Measurements from ENCODE around the gene AFG3L2.

AFG3L2 gene

DNA sequence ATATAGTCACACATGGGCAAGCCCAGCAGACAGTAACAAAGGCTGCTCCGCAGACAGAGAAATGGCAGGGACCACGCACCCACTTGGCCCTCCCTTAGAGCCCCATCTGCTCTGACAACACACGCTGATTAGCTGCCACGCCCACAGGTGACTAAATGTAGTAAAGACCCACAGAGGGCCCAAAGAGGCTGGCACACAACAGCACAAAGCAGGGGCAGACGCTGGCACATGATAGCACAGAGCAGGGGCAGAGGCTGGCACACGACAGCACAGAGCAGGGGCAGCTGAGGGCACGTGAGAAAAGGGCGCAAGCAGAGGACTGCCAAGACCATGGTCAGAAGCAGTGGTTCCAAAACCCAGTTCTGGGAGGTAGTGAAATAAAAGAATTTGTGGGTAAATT lies 10.6 kb downstream of the AFG3L2 start:
- in situ Hi-C loops (cut with MboI; ENCODE audit: low sequenced_read_pairs) = no loop called here

DNA sequence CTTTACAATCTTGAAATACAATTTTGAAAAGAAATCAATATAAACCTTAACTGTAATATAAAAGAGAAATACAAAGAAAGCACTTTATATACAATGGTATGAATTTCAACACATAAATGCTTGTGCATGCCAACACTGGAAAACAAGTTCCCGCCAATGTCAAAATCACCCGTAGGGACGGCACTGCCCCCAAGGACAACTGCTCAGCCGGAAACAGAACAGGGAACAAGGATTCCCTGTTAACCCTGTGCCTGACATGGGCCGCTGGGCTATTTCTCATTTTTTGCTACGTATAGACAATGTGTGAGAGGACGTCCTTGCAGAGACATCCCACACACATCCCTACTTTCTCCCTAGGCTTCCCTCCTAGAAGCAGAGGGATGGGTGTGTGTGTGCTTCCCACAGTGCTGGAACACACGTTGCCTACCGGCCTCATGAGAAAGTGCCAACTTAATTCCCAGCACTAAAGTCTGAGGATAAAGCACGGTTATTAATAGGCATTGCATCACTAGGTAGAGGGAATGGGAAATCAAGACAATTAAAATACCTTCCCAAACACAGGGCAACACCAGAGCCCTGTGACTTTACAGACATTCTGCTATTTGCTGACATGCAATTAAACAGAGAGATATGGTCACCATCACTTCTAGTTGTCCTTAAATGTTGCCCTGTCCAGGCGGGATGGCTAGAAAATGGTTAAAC lies 14.4 kb downstream of the AFG3L2 start:
- in situ Hi-C loops (cut with MboI; ENCODE audit: low sequenced_read_pairs) = no loop called here

DNA sequence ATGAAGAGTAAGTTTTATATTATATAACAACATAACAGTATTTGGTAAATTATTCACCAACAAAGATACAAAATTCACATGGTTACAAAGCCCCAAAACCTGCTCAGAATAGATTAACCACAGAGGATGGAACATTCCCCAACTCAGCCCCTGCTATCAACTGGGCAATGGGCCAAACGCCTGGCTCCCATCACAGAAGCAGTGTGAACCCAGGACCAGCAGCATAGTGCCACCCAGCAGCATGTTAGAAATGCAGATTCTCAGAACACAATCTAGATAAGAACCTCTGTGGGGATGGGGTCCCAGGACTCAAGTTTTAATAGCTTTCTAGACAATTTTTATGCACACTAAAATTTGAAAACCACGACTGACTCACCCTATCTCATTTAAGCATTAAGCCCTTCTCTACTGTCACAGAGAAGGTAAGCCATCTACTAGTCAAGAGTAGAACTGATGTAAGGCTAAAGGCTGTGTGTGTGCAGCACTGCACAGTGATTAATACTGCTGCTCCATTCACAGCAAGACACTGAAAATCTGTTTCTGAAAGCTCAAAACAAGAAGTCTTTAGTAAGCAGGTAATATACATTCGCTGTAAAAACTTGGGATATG lies 15.2 kb downstream of the AFG3L2 start:
- in situ Hi-C loops (cut with MboI; ENCODE audit: low sequenced_read_pairs) = no loop called here

DNA sequence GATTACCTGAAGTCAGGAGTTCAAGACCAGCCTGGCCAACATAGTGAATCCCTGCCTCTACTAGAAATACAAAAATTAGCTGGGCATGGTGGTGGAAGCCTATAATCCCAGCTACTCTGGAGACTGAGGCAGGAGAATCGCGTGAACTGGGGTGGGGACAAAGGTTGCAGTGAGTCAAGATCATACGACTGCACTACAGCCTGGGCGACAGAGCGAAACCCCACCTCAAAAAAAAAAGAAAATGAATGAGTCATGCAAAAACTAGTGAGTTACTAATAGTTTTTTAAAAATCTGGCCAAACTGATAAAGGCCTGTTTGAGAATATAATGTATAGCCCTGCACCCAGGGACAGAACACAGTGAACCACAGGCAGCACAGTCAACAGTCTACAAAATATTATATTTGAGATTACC lies 17.5 kb downstream of the AFG3L2 start:
- in situ Hi-C loops (cut with MboI; ENCODE audit: low sequenced_read_pairs) = no loop called here

GRCh38 chr18:12352188-12352587 lies 24.8 kb downstream of the AFG3L2 start:
- in situ Hi-C loops (cut with MboI; ENCODE audit: low sequenced_read_pairs) = no loop called here

- in situ Hi-C loops (cut with MboI; ENCODE audit: low sequenced_read_pairs) = no loop called here
Measured at GRCh38 chr18:12347895-12348294, 29.1 kb downstream of the AFG3L2 start.

GRCh38 chr18:12346240-12346565 lies 30.8 kb downstream of the AFG3L2 start:
- in situ Hi-C loops (cut with MboI; ENCODE audit: low sequenced_read_pairs) = no loop called here

GRCh38 chr18:12345491-12346239 lies 31.4 kb downstream of the AFG3L2 start:
- in situ Hi-C loops (cut with MboI; ENCODE audit: low sequenced_read_pairs) = no loop called here

GRCh38 chr18:12342661-12343060 lies 34.4 kb downstream of the AFG3L2 start:
- in situ Hi-C loops (cut with MboI; ENCODE audit: low sequenced_read_pairs) = no loop called here

- in situ Hi-C loops (cut with MboI; ENCODE audit: low sequenced_read_pairs) = no loop called here
Measured at GRCh38 chr18:12340945-12341660, 35.9 kb downstream of the AFG3L2 start.

- in situ Hi-C loops (cut with MboI; ENCODE audit: low sequenced_read_pairs) = no loop called here
Measured at GRCh38 chr18:12338382-12338781, 38.6 kb downstream of the AFG3L2 start.

- in situ Hi-C loops (cut with MboI; ENCODE audit: low sequenced_read_pairs) = no loop called here
Measured at GRCh38 chr18:12336887-12337286, 40.1 kb downstream of the AFG3L2 start.

DNA sequence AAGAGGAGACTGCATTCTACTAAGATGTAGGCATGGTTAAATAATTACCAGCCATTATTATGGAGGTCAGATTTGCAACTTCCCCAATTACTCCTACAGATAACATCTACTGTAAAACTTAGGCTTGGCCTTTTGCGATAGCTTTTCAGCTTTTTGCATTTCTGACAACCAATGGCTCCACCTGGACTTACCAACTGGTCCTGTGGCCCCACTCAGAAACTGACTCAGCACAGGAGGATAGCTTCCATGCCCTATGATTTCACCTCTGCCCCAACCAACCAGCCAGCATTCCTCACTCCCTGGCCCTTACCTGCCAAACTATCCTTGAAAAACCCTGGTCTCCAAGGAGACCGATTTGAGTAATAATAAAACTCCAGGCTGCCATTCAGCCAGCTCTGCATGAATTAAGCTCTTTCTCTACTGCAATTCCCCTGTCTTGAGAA lies 40.8 kb downstream of the AFG3L2 start:
- in situ Hi-C loops (cut with MboI; ENCODE audit: low sequenced_read_pairs) = no loop called here

- in situ Hi-C loops (cut with MboI; ENCODE audit: low sequenced_read_pairs) = no loop called here
Measured at GRCh38 chr18:12335503-12335902, 41.5 kb downstream of the AFG3L2 start.

GRCh38 chr18:12334863-12335262 lies 42.2 kb downstream of the AFG3L2 start:
- in situ Hi-C loops (cut with MboI; ENCODE audit: low sequenced_read_pairs) = no loop called here

GRCh38 chr18:12334366-12334808 lies 42.6 kb downstream of the AFG3L2 start:
- in situ Hi-C loops (cut with MboI; ENCODE audit: low sequenced_read_pairs) = no loop called here

DNA sequence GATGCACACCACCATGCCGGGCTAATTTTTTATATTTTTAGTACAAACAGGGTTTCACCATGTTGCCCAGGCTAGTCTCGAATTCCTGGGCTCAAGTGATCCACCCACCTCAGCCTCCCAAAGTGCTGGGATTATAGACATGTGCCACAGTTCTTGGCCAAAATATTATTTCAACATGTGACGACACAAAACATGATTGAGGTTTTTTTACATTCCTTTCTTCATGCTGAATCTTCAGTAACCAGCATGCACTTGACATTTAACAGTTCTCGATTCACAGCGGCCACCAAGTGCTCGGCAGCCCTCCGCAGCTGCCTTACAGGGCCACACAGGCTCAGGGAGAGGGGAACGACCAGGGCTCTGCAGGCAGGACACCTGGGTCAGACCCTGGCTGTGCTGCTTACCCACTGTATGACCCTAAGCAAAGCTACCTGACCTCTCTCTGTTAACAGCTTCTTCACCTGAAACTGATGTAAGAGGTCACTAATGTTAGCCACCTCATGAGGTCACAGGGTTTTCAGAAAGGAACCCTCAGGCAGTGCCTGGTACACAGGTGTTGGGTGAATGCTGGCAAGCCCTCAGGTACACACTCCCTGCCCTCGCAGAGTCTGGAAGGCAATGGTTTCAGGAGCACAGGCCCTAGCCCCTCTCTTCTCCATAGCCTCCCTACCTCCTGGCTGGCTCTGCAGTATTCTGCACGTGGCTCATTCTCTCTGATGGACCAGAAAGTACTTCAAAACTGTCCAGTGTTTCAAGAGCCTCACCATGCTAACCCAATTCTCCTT lies 43.3 kb downstream of the AFG3L2 start:
- in situ Hi-C loops (cut with MboI; ENCODE audit: low sequenced_read_pairs) = no loop called here

DNA sequence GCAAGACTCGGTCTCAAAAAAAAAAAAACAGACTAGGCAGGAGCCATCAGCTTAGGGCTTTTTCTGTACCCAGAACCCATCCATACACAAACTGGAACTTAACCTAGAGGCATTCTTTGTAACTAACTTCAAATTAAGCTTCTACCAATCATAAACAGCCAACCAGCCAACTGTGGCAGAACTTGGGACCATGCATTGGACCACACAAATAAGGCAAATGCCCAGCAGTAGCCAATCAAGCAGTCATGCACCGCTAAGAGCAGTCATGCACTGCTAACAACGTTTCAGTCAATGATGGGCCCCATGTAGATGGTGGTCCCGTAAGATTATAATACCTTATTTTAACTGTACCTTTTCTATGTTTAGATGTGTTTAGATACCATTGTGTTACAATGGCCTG lies 46.3 kb downstream of the AFG3L2 start:
- in situ Hi-C loops (cut with MboI; ENCODE audit: low sequenced_read_pairs) = no loop called here

DNA sequence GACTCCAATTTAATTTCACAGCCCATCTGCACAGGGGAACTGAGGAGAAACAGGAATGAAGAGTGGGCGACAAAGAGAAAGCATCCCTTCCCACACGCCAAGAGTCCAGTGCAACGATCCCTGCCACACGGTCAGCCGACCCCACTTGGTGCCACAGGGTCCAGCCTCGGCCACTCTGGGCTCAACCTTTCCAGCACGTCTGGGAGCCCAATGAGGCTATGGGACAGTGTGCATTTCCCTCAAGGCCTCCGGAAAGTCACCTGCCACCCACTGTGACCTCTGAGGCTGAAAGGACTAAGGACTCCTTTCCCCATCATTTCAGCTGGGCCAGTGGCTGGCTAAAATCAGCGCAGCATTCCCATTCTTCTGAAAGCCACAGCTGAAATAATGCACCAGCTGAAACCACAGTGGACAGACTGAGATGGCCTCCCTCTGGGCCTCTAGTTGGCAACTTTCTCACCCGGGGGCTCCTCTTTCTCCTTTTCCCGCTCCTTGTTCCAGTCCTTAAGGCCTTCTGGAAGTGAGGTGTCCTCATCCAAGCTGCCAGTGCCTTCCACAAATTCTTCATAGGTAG lies 47.8 kb downstream of the AFG3L2 start:
- in situ Hi-C loops (cut with MboI; ENCODE audit: low sequenced_read_pairs) = no loop called here

GRCh38 chr18:12328179-12328823 lies 48.7 kb downstream of the AFG3L2 start:
- in situ Hi-C loops (cut with MboI; ENCODE audit: low sequenced_read_pairs) = no loop called here

Data from HL-60/S4 treated with phorbol 12-myristate 13-acetate at 8.2 ng/mL for 4 days and 3 days (cell line).